Fibroblast of lung (primary cell): ENCODE data around the gene UBE3A. TPM values are rescaled to one million over a fixed set of nuclear protein-coding genes. Genes with fewer than 3 reads are reported as not detected.

Experiments
- DNase-seq, 2 donors: peaks; one replicate each; pipeline versions ENCODE4 v3.0.0 to v3.0.0-alpha.2; 2010; ENCODE audit warnings: low read depth in 2 of 2
- H2AFZ ChIP-seq: 2 replicates; pipeline ENCODE4 v1.5.1; 2012; ENCODE audit warnings: low read length, control low read depth, inconsistent platforms
- H3K27ac ChIP-seq: 2 replicates; pipeline ENCODE4 v1.5.1; 2011; ENCODE audit warnings: low read length, control low read depth; ENCODE audit not compliant: insufficient read depth
- H3K27me3 ChIP-seq: 2 replicates; pipeline ENCODE4 v1.5.1; 2011; ENCODE audit warnings: mild to moderate bottlenecking, low read length; ENCODE audit not compliant: control insufficient read depth, insufficient read depth
- H3K36me3 ChIP-seq: 2 replicates; pipeline ENCODE4 v1.5.1; 2011; ENCODE audit warnings: low read length; ENCODE audit not compliant: control insufficient read depth, insufficient read depth
- H3K4me1 ChIP-seq: 2 replicates; pipeline ENCODE4 v1.5.1; 2011; ENCODE audit warnings: low read length; ENCODE audit not compliant: control insufficient read depth, insufficient read depth; ENCODE audit errors: extremely low read depth
- H3K4me2 ChIP-seq: 2 replicates; pipeline ENCODE4 v1.5.1; 2011; ENCODE audit warnings: low read length, control low read depth; ENCODE audit not compliant: insufficient read depth; ENCODE audit errors: extremely low read depth
- H3K4me3 ChIP-seq, 4 experiments: fragments of 200-600 bp in 1 of 4; sonication (generic) in 1 of 4; replicated peaks in 1 of 4; 2 replicates each; pipeline ENCODE4 v1.5.1; 2011 to 2016; ENCODE audit warnings: low read length in 4 of 4, low read depth in 3 of 4, mild to moderate bottlenecking in 3 of 4, control low read depth in 2 of 4, inconsistent platforms in 1 of 4, mixed read lengths in 1 of 4; ENCODE audit not compliant: insufficient read depth in 1 of 4; ENCODE audit errors: control extremely low read depth in 1 of 4
- H3K79me2 ChIP-seq: 2 replicates; pipeline ENCODE4 v1.5.1; 2012; ENCODE audit warnings: mild to moderate bottlenecking, low read length, inconsistent platforms; ENCODE audit not compliant: control insufficient read depth, insufficient read depth
- H3K9ac ChIP-seq: 2 replicates; pipeline ENCODE4 v1.5.1; 2011; ENCODE audit warnings: mild to moderate bottlenecking, low read length, control low read depth; ENCODE audit not compliant: insufficient read depth
- H3K9me3 ChIP-seq: 2 replicates; pipeline ENCODE4 v1.5.1; 2012; ENCODE audit warnings: low read depth, low read length; ENCODE audit not compliant: control insufficient read depth, insufficient read depth
- H4K20me1 ChIP-seq: 2 replicates; pipeline ENCODE4 v1.5.1; 2011; ENCODE audit warnings: low read length; ENCODE audit not compliant: control insufficient read depth, insufficient read depth; ENCODE audit errors: extremely low read depth
- CTCF ChIP-seq, 2 donors: IDR thresholded peaks in 1 of 2; conservative IDR thresholded peaks in 1 of 2; 1 replicate in 1 of 2; 2 replicates in 1 of 2; pipeline ENCODE4 v1.5.1; 2011 to 2012; ENCODE audit warnings: low read length in 2 of 2, control low read depth in 1 of 2, inconsistent platforms in 1 of 2, low read depth in 1 of 2, mild to moderate bottlenecking in 1 of 2
- EZH2 ChIP-seq: IDR thresholded peaks from 2 replicates; pipeline ENCODE4 v1.5.1; 2012; ENCODE audit warnings: low read length, control low read depth, mild to moderate bottlenecking; ENCODE audit errors: missing control alignments
- polyA plus RNA-seq, 2 donors: library from polyadenylated mRNA; depleted of rRNA in 1 of 2; stranded (reverse) in 1 of 2; unstranded in 1 of 2; fragments of >200 nt; gene quantifications; 2 replicates each; pipeline ENCODE4 v1.2.1, GENCODE V29; 2011 to 2012; ENCODE audit warnings: missing spikeins in 1 of 2
- total RNA-seq: library from RNA; depleted of rRNA; stranded (reverse); fragments of >200 nt; gene quantifications from 2 replicates; pipeline ENCODE4 v1.2.1, GENCODE V29; 2014

Gene UBE3A
- total and polyA plus RNA-seq, 2 donors (not counting 1 experiment from before 2014, with no cell fraction given): 37.2 to 71.5 TPM

GRCh38 chr15:25408428-25408827, 30.4 kb downstream of the UBE3A start:
- no peak overlapping the region for H2AFZ ChIP-seq
- H3K4me1 ChIP-seq: no peaks in the 10 kb centered on the region
- no peak overlapping the region for H3K27ac ChIP-seq
- no peaks in the 10 kb centered on the region for H4K20me1 ChIP-seq
- no peak overlapping the region for H3K9ac ChIP-seq
- TF ChIP-seq EZH2 (no peak), CTCF (conservative IDR thresholded peaks at IDR 0.05 in 1 of 2, IDR thresholded peaks at IDR 0.05 in 1 of 2; ENCODE audit: low read depth in 1 of 2, low read length in 2 of 2) (no peak)
- peaks cover 59% of the 10 kb centered on the region for H3K79me2 ChIP-seq
- H3K4me2 ChIP-seq: no peak overlapping the region
- peaks cover 2% of the 10 kb centered on the region for H3K36me3 ChIP-seq
- H3K27me3 ChIP-seq: no peaks in the 10 kb centered on the region
- DNase-seq: peak; percentile 20 to 36
- no peak overlapping the region for H3K4me3 ChIP-seq
- H3K9me3 ChIP-seq: no peaks in the 10 kb centered on the region

- no peak overlapping the region for H2AFZ ChIP-seq
- H3K9ac ChIP-seq: no peak overlapping the region
- peaks cover 55% of the 10 kb centered on the region for H3K79me2 ChIP-seq
- TF ChIP-seq EZH2 (no peak), CTCF (conservative IDR thresholded peaks at IDR 0.05 in 1 of 2, IDR thresholded peaks at IDR 0.05 in 1 of 2; ENCODE audit: low read depth in 1 of 2, low read length in 2 of 2) (no peak)
- no peaks in the 10 kb centered on the region for H3K27me3 ChIP-seq
- H3K36me3 ChIP-seq: peaks cover 2% of the 10 kb centered on the region
- no peak for DNase-seq
- no peak overlapping the region for H3K27ac ChIP-seq
- no peaks in the 10 kb centered on the region for H4K20me1 ChIP-seq
- H3K4me2 ChIP-seq: no peak overlapping the region
- no peaks in the 10 kb centered on the region for H3K9me3 ChIP-seq
- H3K4me3 ChIP-seq: no peak overlapping the region
- H3K4me1 ChIP-seq: no peaks in the 10 kb centered on the region
Measured at GRCh38 chr15:25407950-25408349, 30.9 kb downstream of the UBE3A start.

- H3K27me3 ChIP-seq: no peaks in the 10 kb centered on the region
- no peak overlapping the region for H3K9ac ChIP-seq
- no peaks in the 10 kb centered on the region for H4K20me1 ChIP-seq
- H3K36me3 ChIP-seq: peaks cover 4% of the 10 kb centered on the region
- no peak for TF ChIP-seq EZH2
- TF ChIP-seq CTCF (conservative IDR thresholded peaks at IDR 0.05 in 1 of 2, IDR thresholded peaks at IDR 0.05 in 1 of 2; ENCODE audit: low read depth in 1 of 2, low read length in 2 of 2): no peak
- DNase-seq: no peak
- H3K27ac ChIP-seq: no peak overlapping the region
- H3K4me3 ChIP-seq: no peak overlapping the region
- no peak overlapping the region for H3K4me2 ChIP-seq
- H2AFZ ChIP-seq: no peak overlapping the region
- no peaks in the 10 kb centered on the region for H3K4me1 ChIP-seq
- H3K9me3 ChIP-seq: no peaks in the 10 kb centered on the region
- H3K79me2 ChIP-seq: peaks cover 44% of the 10 kb centered on the region
Measured at GRCh38 chr15:25406846-25407245, 32.0 kb downstream of the UBE3A start.
